HFFc6 (cell line): ENCODE data around the gene COL3A1. TPM values are rescaled to one million over a fixed set of nuclear protein-coding genes. Genes with fewer than 3 reads are reported as not detected.
A peak's percentile ranks its signal among the peaks of the same experiment; 100 is the strongest.

Source experiments
- DNase-seq: peaks from one replicate; pipeline ENCODE4 v3.0.0-alpha.2; 2018
- H3K27ac Mint-ChIP-seq: 2 replicates; pipeline ENCODE4 v1.8.0; 2020; ENCODE audit warnings: mild to moderate bottlenecking, mixed read lengths
- H3K27me3 Mint-ChIP-seq: 2 replicates; pipeline ENCODE4 v1.8.0; 2021; ENCODE audit warnings: mild to moderate bottlenecking, moderate library complexity, mixed read lengths; ENCODE audit not compliant: insufficient read depth
- H3K36me3 Mint-ChIP-seq: 2 replicates; pipeline ENCODE4 v1.8.0; 2021; ENCODE audit warnings: low read depth, mixed read lengths
- H3K4me1 Mint-ChIP-seq: 2 replicates; pipeline ENCODE4 v1.8.0; 2020; ENCODE audit warnings: low read depth, mixed read lengths
- H3K4me3 Mint-ChIP-seq: 2 replicates; pipeline ENCODE4 v1.8.0; 2020; ENCODE audit warnings: mild to moderate bottlenecking, moderate library complexity, mixed read lengths
- H3K9me3 Mint-ChIP-seq: 2 replicates; pipeline ENCODE4 v1.8.0; 2020; ENCODE audit warnings: mild to moderate bottlenecking, mixed read lengths
- total RNA-seq, 6 experiments: library from RNA; stranded (reverse); fragmentation: NEBNext Ultra II Directional; extraction: Animal tissue kit (Norgen Biotek cat#: 25700); gene quantifications; 2 replicates in 1 of 6; 3 replicates in 5 of 6; pipeline ENCODE4 v1.2.3, GENCODE V29; 2021
- TF ChIP-seq, protein P1 (sequence below): fragments of 200-600 bp; sonication (generic); IDR thresholded peaks from 2 replicates; pipeline ENCODE4 v1.5.0; 2021; ENCODE audit warnings: antibody characterized with exemption, mild to moderate bottlenecking

The COL3A1 gene
- total RNA-seq, 6 experiments from 2014 or later, result 348 to 594 (median 356) TPM

DNA sequence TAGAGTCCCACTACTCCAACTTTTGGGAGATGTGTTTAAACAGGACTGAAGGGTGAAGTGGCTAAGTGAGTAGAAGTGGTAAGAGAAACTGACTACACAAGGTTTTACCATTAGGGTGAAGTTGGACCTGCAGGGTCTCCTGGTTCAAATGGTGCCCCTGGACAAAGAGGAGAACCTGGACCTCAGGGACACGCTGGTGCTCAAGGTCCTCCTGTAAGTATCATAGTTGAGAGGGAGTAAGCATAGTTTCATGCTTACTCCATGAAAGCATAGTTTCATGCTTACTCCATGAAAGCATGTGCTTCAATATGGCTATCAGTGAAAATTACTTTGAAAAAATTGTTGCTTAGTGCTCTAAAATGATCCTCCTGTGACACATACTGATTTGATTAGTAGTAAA lies 19.1 kb downstream of the COL3A1 start:
- Mint-ChIP-seq H3K4me1 (0 out of 2 replicates have a peak, but pooled peaks cover 5% of the 10 kb centered on the region), H3K36me3 (peaks cover 64% of the 10 kb centered on the region), H3K27ac (no peak overlapping the region)

DNA sequence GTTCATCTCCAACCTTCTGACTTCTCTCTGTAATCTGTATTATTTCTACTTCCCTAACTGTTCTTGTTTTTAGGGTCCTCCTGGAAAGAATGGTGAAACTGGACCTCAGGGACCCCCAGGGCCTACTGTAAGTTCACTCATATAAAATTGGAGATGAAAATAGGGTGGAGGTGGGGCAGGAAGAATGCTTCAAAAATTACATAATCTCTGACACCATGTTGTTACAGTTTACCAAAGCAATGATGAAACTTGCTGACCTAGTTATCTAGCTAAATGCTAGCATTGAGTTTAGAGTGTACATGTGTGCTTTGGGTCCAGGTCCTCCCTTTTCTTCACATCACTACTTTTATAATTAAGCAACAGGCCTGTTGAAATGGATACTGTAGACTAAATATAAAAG lies 23.1 kb downstream of the COL3A1 start:
- Mint-ChIP-seq H3K27me3 (peaks cover 3% of the 10 kb centered on the region), H3K4me3 (no peak overlapping the region), H3K27ac (peak overlapping the region; percentile 14; the same call in 1 of the 2 replicates), H3K36me3 (peaks cover 71% of the 10 kb centered on the region), H3K9me3 (no peaks in the 10 kb centered on the region), H3K4me1 (peaks cover 40% of the 10 kb centered on the region)
- DNase-seq, result no peak
- TF ChIP-seq, protein P1, sequence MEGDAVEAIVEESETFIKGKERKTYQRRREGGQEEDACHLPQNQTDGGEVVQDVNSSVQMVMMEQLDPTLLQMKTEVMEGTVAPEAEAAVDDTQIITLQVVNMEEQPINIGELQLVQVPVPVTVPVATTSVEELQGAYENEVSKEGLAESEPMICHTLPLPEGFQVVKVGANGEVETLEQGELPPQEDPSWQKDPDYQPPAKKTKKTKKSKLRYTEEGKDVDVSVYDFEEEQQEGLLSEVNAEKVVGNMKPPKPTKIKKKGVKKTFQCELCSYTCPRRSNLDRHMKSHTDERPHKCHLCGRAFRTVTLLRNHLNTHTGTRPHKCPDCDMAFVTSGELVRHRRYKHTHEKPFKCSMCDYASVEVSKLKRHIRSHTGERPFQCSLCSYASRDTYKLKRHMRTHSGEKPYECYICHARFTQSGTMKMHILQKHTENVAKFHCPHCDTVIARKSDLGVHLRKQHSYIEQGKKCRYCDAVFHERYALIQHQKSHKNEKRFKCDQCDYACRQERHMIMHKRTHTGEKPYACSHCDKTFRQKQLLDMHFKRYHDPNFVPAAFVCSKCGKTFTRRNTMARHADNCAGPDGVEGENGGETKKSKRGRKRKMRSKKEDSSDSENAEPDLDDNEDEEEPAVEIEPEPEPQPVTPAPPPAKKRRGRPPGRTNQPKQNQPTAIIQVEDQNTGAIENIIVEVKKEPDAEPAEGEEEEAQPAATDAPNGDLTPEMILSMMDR, result no peak

More for the DNA sequence above, 19.1 kb downstream of the COL3A1 start:
- DNase-seq, result no peak
- Mint-ChIP-seq H3K9me3 (no peaks in the 10 kb centered on the region), H3K27me3 (no peaks in the 10 kb centered on the region; the same call in none of the 2 replicates), H3K4me3 (no peak overlapping the region)
- TF ChIP-seq, protein P1, result no peak

DNA sequence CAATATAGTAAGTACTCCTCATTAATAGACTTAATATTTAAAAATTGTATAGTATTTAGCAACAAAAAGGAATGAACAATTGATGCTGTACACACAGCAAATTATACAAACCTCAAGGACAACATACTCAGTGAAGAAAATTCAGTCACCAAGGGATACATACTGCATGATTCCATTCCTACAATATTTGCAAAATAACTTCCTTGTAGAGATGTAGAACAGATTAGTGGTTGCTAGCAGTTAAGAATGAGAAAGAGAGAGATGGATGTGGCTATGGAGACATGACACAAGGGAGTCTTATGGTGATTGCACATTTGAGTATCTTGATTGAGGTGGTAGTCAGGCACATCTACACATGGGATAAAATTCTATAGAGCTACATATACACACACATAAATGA lies 26.0 kb downstream of the COL3A1 start:
- peaks cover 7% of the 10 kb centered on the region for H3K27me3 Mint-ChIP-seq
- peaks cover 52% of the 10 kb centered on the region for H3K4me1 Mint-ChIP-seq
- H3K4me3 Mint-ChIP-seq, result no peak overlapping the region
- no peaks in the 10 kb centered on the region for H3K9me3 Mint-ChIP-seq
- DNase-seq, result no peak
- H3K36me3 Mint-ChIP-seq, result peaks cover 73% of the 10 kb centered on the region
- peak overlapping the region; percentile 38 for H3K27ac Mint-ChIP-seq
- TF ChIP-seq, protein P1, result no peak

DNA sequence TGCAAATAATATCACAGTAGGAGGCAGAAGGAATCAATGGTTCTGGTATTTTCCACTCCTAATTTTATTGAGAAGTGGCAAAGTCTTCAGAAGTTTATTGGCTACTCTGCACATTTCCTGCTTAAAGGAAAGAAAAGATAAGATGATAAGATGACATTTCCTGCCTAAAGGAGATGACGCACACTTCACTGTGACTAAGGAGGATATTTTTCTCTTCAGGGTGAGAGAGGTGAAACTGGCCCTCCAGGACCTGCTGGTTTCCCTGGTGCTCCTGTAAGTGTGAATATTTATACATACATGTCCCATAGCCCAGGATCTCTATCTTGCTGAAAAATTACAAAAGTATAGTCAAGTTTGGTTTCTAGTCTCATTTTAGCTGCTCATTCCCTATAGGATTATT lies 27.9 kb downstream of the COL3A1 start:
- H3K4me3 Mint-ChIP-seq, result peak overlapping the region; percentile 53
- peaks cover 51% of the 10 kb centered on the region for H3K4me1 Mint-ChIP-seq
- no peaks in the 10 kb centered on the region for H3K9me3 Mint-ChIP-seq
- peak overlapping the region; percentile 86 for H3K27ac Mint-ChIP-seq
- TF ChIP-seq, protein P1, result no peak
- peaks cover 71% of the 10 kb centered on the region for H3K36me3 Mint-ChIP-seq
- peak; percentile 80 for DNase-seq
- H3K27me3 Mint-ChIP-seq, result peaks cover 12% of the 10 kb centered on the region

DNA sequence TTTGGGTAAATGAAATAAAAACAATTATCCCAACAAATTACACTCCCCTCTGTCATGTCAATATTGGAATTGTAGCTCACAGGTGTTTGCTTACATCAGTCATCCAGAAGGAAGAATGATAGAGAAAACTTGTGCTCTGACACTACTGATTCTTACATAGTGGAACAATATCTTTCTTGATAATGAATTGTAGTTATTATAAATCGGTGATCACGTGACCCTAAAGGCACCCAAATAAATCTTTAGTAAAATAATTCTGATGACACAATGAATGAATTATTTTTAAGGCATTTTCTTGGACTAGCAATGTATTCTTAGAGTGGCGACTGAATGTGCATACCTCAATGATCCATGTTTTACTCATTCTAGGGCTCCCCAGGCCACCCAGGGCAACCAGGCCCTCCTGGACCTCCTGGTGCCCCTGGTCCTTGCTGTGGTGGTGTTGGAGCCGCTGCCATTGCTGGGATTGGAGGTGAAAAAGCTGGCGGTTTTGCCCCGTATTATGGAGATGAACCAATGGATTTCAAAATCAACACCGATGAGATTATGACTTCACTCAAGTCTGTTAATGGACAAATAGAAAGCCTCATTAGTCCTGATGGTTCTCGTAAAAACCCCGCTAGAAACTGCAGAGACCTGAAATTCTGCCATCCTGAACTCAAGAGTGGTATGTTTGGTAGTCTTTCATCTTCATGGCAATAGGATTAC lies 34.5 kb downstream of the COL3A1 start:
- no peak overlapping the region for H3K4me3 Mint-ChIP-seq
- H3K4me1 Mint-ChIP-seq, result peaks cover 29% of the 10 kb centered on the region
- H3K27me3 Mint-ChIP-seq, result peaks cover 18% of the 10 kb centered on the region
- H3K27ac Mint-ChIP-seq, result peak overlapping the region; percentile 39
- peaks cover 75% of the 10 kb centered on the region for H3K36me3 Mint-ChIP-seq
- TF ChIP-seq, protein P1, result no peak
- no peak for DNase-seq
- peaks cover 2% of the 10 kb centered on the region; the same call in 1 of the 2 replicates for H3K9me3 Mint-ChIP-seq
